GM19467 (cell line): Measurements from ENCODE around the gene PBX3.

Experiments used
- ATAC-seq: cut with Tn5 transposase; IDR thresholded peaks from one replicate; pipeline ENCODE4 v1.9.1; 2021; ENCODE audit warnings: mild to moderate bottlenecking, moderate library complexity; ENCODE audit not compliant: unreplicated experiment

The PBX3 gene

GRCh38 chr9:125854553-125855275, 107.5 kb downstream of the PBX3 start:
- no peak for ATAC-seq

DNA sequence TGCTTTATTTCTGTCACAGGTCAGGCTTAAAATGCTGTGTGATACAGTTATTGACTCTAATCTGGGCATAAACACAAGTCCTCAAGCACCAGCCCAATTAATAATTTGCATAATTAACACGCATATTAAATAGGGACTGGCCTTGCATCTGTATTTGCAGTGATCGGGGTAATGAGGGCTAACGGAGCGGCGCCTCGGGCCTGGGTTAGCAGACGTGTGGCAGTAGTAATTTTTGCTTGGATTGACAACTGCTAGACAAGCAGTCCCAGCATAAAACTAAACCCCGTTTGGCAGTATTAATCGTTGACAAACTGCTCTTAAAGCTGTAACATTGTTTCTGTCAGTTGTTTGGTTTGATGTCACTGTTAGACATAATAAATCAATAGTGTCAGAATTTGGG, 109.2 kb downstream of the PBX3 start:
- ATAC-seq: no peak

GRCh38 chr9:125861405-125862058, 114.4 kb downstream of the PBX3 start:
- ATAC-seq: no peak

DNA sequence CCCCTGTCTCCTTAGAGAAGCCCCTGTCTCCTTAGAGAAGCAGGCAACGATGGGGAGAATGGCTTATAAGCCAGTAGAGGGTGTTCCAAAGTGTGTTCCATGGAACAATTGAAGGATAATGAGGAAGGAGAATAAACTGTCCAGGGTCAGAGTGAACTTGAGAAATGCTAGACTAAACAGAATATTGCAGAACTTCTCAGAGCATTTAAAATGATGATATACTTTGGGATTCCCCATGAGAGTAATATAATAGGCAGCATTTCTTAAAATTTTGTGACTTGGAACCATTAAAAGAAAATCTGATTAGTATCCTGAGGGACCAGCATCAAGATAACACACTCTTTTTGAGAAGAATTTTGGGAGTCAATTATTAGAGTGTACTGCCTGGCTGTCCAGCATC, 116.8 kb downstream of the PBX3 start:
- no peak for ATAC-seq

DNA sequence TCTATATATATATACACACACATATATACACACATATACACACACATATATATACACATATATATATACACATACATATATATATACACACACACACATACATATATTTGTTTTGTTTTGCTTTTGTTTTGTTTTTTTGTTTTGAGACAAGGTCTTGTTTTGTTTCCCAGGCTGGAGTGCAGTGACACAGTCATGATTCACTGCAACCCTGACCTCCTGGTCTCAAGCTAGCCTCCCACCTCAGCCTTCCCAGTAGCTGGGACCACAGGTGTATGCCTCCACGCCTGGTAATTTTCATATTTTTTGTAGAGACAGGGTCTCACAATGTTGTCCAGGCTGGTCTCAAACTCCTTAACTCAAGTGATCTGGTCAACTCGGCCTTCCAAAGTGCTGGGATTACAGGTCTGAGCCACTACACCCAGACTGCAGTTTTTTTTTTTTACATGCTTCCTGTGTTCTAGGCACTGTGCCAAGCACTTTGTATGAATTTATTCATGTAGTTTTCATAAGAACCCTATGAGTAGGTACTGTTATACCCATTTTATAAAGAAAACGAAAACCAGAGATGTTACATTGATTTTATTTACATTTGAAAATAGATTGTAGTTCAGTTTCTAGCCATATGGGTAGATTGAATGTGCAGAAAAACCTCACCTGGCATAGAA, 120.7 kb downstream of the PBX3 start:
- ATAC-seq: no peak

DNA sequence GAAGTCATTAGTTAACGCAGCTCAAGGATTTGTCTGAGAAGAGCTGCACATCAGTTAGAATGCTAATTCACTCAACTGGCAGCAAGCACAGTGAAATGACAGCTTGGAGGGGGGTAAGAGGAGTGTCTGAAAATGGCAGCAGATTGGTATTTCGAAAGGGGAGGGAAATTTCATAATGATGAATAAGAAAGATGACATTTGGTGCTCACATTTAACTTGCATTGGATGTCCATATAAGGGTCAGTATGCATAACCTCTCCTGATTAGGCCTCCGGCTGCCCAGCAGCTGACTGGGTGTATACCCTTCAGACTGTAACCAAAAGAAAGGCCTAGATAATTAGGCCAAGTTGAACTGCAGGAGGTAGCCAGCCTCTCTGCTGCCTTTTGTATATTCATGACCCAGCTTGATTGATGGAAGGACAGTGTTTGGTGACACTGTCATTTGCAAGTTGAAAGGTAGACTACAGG, 131.0 kb downstream of the PBX3 start:
- ATAC-seq: no peak

DNA sequence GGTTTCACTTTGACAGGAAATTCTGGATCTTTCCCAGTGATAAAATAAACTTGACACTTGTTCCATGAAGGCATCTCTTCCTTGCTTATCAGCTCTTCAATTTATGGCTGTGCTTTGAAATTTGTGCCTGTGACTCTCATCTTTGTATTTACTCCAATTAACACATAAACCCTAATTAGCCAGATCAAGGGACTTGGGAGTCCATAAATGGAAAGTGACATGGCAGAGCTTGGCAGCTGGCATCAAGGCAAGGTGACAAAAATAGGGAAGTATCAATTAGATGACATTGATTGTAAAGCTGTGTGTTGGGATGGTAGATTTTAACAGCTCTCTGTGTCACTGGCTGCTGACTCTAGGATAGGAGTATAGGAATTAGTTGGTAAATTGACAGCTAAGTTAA, 133.9 kb downstream of the PBX3 start:
- ATAC-seq: no peak

DNA sequence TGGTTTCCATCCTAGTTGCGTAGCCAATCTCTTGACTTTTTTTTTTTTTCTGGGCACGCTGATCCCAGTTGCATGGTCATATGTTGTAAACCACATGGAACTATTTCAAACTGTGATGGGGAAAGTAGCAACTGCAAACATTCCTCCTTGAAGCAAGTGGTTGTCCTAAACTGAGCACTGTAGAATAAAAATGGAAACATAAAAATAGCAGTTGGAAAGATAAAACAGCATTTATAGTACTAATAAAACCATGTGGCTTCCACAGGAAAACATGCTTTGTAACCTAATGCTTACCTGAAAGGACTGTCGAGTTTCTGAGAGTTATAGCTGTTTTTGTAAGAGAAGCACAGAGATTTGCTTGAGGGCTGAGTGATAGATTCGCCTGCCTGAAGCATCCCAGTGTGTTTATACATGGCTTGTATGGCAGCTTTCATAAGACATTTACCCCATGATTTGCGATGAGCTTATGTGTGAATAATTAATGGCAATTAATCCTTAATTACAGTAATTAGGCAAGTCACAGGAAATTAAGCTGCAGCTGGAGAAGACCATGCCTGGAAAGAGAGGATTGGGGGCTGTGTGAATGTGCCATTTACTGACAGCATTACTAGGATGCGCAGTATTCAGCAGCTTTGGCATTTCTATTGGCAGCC, 136.5 kb downstream of the PBX3 start:
- no peak for ATAC-seq

DNA sequence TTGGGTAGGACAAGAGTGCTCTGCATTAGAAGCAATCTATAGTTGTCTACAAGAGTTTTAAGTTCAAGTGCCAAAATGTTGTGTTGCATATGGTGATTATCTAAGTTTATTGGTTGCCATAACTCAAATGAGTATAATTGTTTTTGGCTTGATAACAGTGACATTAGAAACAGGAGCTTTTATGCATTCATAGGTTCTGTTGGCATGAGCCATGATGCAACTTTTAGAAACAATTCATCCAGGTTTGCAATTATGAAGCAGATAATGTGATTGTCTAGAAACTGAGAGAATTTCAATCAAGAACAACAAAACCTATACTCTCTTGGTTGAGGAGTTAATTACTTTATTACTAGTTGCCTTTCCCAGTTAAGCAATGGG, 137.0 kb downstream of the PBX3 start:
- ATAC-seq: no peak

DNA sequence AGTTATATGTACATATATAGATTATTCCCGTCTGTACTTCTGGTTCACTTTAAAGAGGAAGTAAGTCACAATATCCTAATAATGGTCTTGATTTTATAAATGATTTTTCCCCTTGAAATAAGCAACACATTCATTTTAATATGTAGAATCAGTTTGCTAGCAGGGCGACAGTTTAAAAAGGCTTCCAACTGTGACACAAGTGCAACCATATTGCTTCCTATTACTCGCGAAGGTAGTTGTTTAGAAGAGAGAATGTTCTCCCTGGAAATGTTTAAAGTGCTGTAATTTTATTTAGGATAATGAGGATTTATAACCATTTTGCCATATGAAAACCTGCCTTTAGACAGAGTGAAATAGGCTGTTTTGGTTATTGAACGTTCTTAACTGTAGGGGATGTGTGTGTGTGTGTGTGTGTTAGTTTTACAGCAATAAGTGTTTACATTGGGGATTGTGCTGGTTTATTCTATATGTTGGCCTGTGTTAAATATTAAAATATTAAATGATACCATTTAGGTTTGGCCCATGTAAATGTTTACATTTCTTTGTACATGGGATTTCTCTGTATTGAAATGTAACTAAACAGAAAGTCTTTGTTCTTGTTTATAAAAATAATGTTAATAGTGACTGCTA, 138.3 kb downstream of the PBX3 start:
- no peak for ATAC-seq

- no peak for ATAC-seq
These were observed 139.2 kb downstream of the PBX3 start for GRCh38 chr9:125886365-125886764.

GRCh38 chr9:125887172-125887571, 140.0 kb downstream of the PBX3 start:
- ATAC-seq: no peak

DNA sequence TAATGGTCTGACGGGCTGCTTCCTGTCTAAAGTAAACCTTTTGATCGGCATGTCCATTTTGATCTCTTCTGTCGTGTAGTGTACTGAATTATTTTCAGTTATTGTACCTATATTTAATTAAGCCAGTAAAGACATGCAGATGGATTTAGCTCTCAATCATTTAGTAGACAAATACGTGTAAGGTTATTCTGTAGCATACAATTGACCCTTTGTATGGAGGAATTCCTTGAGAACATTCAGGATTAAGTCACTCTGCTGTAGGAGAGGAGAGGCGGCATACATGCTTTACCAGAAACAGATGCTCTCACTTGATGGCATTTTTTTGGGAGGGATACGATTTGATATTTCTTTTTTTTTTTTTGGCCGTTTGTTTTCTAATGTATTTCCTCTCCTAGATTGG, 141.0 kb downstream of the PBX3 start:
- no peak for ATAC-seq

DNA sequence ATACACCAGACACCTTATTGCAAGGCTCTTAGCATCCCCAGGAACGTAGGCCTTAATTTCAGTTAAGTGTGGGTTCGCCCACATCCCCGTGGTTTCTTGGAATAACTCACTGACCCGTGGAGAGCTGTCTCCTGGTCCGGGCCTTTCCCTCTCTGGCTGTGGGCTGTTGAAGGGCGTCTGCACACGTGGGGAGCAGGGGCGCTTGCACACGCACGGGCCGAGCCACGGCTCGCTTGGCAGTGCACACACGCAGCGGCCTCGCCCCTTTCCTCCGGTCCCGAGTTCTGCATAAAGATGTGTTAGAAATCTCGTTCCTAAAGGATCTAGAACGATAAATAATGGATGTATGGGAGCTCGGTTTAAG, 141.9 kb downstream of the PBX3 start:
- ATAC-seq: no peak

DNA sequence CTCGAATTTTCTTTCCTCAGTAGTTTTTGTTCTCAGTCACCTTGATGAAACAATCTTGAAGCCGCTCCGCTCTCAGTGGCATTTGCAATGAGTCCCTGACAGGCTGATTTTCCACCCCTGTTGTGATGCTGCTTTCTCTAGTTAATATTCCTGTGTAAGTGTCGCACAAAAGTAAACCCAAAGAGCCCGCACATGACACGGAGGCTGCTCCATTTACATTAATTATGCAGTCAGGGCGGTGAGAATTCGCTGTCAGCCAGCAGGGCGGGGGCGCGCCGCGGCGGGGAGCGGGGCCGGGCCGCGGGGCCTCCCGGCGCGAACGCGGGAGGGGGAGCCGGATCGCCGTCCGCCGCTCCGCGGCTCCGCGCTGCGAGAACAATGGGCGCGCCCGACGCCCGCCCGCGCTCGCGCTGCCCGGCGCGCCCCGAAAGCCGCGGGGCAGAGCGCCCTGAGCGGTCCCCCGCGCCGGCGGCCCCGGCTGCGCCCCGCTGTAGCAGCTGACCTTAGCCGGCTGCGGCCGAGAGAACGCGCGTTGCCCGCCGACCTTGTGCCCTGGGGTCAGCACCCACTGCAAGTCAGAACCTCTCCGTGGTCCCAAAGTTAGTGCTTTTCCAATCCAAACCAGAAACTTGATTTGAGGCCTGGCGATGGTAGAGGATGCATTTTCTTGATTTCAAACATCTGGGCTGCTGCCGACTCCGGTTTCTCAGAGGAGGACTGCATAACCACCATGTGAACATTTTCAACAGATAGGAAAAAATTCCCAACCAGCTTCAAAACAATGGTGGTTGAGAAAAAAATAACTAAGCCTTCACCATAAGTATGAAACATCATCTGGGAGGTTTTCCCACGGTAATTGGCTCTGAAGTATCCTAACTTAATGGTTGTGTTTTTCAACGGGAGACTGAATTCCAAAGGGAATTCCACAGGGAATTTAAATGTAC, 142.6 kb downstream of the PBX3 start:
- ATAC-seq: peak; percentile 58

DNA sequence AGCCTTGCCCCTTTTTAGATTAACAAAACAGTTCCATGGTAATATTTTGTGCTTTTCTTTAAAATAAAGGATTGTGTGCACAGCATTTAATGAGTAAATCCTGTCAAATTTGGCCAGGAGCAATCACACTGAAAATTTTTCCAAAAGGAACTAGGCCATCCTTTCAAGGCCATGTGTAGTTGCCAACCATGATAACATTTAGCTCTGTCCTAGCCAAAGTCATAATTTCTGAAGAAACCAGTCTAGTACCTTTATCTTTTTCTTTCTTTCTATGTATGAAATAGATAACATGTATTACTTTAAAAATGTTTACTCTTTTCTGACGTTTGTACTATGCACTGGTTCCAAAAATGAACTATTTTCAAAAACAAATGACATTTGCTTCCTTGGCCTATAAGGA, 143.7 kb downstream of the PBX3 start:
- no peak for ATAC-seq

GRCh38 chr9:125893277-125893676, 146.1 kb downstream of the PBX3 start:
- ATAC-seq: no peak

DNA sequence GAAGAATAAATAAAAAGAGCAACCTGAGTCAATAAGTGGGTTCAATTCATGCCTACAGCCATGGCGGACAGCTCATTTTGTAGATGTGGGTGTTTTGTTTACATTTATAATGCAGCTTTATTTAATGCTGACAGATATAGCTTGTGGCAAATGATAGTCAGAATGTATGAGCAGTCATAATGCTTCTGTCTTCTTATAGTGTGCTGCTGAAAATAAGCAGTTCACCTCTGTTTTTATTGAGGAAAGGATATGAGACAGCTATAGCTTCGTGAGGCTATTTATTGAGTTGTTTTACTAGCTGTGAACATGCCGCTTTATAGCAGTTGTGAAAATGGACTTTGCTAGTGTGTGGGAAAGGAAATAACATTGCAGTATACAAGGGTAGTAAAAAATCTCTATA, 147.4 kb downstream of the PBX3 start:
- ATAC-seq: no peak

DNA sequence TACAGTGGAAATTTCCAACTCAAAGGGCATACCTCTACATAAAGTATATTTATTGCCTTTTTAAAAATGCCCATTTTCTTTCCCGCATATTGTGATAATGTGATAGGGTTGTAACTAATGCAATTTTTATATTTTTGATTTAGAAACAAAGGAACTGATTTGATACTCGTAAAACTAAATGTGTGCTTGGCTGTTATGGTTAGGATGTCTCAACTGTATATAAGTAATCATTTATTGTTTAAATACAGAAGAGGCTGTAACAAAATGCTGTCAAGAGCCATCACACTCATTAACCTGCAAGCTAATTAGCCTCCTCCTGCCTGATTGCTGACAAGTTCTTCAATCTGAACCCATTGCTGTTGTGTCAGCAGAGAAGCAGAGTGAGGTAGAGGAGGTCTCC, 149.2 kb downstream of the PBX3 start:
- ATAC-seq: no peak

- no peak for ATAC-seq
These were observed 149.8 kb downstream of the PBX3 start for GRCh38 chr9:125896964-125897363.
